Heart left ventricle (tissue), 16 donors: ENCODE measurements around the gene NEB. TPM values are rescaled to one million over a fixed set of nuclear protein-coding genes. Genes with fewer than 3 reads are reported as not detected.

Source experiments
- ATAC-seq, 4 donors: fragments of 200-7000 bp; cut with Tn5 transposase; one replicate each; pipeline ENCODE4 v1.9.1; 2020 to 2022; ENCODE audit warnings: moderate library complexity in 4 of 4, mild to moderate bottlenecking in 3 of 4, moderate number of reproducible peaks in 1 of 4
- DNase-seq, 5 donors: peaks; one replicate each; pipeline ENCODE4 v3.0.0-alpha.2; 2020
- H3K27ac ChIP-seq, 12 donors: fragments of 200-600 bp; sonication (generic) in 4 of 12; one replicate each; pipeline versions ENCODE4 v1.5.0 to v1.8.0; 2016 to 2022; ENCODE audit warnings: mild to moderate bottlenecking in 2 of 12
- H3K27me3 ChIP-seq, 9 donors: fragments of 200-600 bp; sonication (generic) in 2 of 9; one replicate each; pipeline versions ENCODE4 v1.5.1 to v1.8.0; 2016 to 2022; ENCODE audit warnings: mild to moderate bottlenecking in 3 of 9
- H3K36me3 ChIP-seq, 9 donors: fragments of 200-600 bp; sonication (generic) in 2 of 9; one replicate each; pipeline versions ENCODE4 v1.5.0 to v1.8.0; 2018 to 2022; ENCODE audit warnings: mild to moderate bottlenecking in 2 of 9
- H3K4me1 ChIP-seq, 12 donors: fragments of 200-600 bp; sonication (generic) in 4 of 12; one replicate each; pipeline versions ENCODE4 v1.5.0 to v1.8.0; 2016 to 2022; ENCODE audit warnings: mild to moderate bottlenecking in 3 of 12
- H3K4me3 ChIP-seq, 12 donors: fragments of 200-600 bp; sonication (generic) in 4 of 12; one replicate each; pipeline versions ENCODE4 v1.5.0 to v1.8.0; 2017 to 2022; ENCODE audit warnings: mild to moderate bottlenecking in 9 of 12, moderate library complexity in 4 of 12
- H3K9me3 ChIP-seq, 12 donors: fragments of 200-600 bp; sonication (generic) in 4 of 12; one replicate each; pipeline versions ENCODE4 v1.5.0 to v1.8.0; 2016 to 2022; ENCODE audit warnings: mild to moderate bottlenecking in 1 of 12
- POLR2A ChIP-seq, 2 donors: fragments of 450-650 bp; IDR thresholded peaks; one replicate each; pipeline ENCODE4 v1.6.1; 2017; ENCODE audit warnings: antibody characterized with exemption in 2 of 2, mild to moderate bottlenecking in 2 of 2, moderate library complexity in 2 of 2
- WGBS, 4 donors: extraction: QIAGEN DNeasy Blood & Tissue Kit in 2 of 4; methylation state at CpG; one replicate each; pipeline versions ENCODE4 v1.1.5 to v1.1.7; 2013 to 2018; 5-methylcytosine and 5-hydroxymethylcytosine counted together
- intact Hi-C, 10 donors: fragments of 100-400 bp; cut with DNase I; formaldehyde crosslinking; loops; one replicate each; pipeline versions ENCODE4 v1.11.1 to v1.14.2; 2022
- polyA plus RNA-seq, 2 donors: library from polyadenylated mRNA; stranded (reverse); fragments of 200-250 nt; gene quantifications; one replicate each; pipeline ENCODE4 v1.2.3, GENCODE V29; 2013
- total RNA-seq, 9 donors: library from RNA; depleted of rRNA in 2 of 9; stranded (reverse); fragments of >200 nt in 2 of 9; fragmentation: NEBNext Ultra II Directional in 3 of 9; extraction: Animal tissue kit (Norgen Biotek cat#: 25700) in 3 of 9; gene quantifications; one replicate each; pipeline versions ENCODE4 v1.1.0 to v1.2.4, GENCODE V29; 2016 to 2023
- TF ChIP-seq, protein P1 (sequence below), 12 donors: fragments of 200-600 bp; sonication (generic) in 4 of 12; IDR thresholded peaks; one replicate each; pipeline versions ENCODE4 v1.5.0 to v1.8.0; 2018 to 2022; ENCODE audit warnings: antibody characterized with exemption in 12 of 12, mild to moderate bottlenecking in 5 of 12
- donor health status: ischemic (EF 13 %, LVEDD 7.1; RV severe dilation, severe dysfunction).
- donor health status: healthy with polysubstance abuse.
- donor health status: DM: no; HTN: yes; CAD: no.
- donor health status: DM: no; HTN: no; CAD: no.
- donor health status: ischemic (EF 25% LVEDD 6.9; RV normal size, moderate dysfunction).
- donor health status: ischemic (EF 25% LVEDD 5.7; RV mildly dilated, moderate dysfunction).
- donor health status: healthy.
- donor health status: DM: yes; HTN: yes; CAD: no.
- donor health status: ischemic (EF 35%, LVEDD 5.7; RV mildly dilated, moderate dysfunction).
- donor health status: nonischemic (EF 11% LVEDD 7.7; RV severe dilation, severe dysfunction).
- donor health status: DM: yes; HTN: yes; CAD: no.
- donor health status: PGD.
- donor health status: ischemic (EF 29% LVEDD 5.4; RV normal size, mild dysfunction).
- donor health status: nonischemic (EF 23%, LVEDD 6.1; RV moderate dilation, normal function).

NEB gene
- total and polyA plus RNA-seq, 11 donors = 0.43 to 23.9 (median 3.0) TPM

DNA sequence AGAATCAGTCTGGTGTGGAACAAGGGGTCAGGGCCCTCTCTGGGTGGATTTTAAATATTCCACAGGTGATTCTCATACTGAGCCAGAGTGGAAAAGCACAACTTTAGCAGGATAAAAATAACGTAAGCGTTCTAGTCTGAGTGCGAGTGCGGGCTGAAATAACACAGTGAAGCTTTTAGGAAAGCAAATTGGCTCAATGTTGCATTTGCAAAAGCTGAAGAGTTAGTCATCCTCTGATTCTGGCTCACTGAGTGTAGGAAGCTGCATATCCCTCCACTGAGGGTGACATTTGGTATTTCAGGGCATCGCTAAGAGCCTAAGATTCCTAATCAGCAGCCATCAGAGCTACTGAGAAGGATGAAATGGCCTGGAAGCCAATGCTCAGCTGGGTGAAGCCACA, 189.8 kb downstream of the NEB start:
- ATAC-seq (no peak), DNase-seq (no peak)
- H3K27me3 ChIP-seq = no peaks in the 10 kb centered on the region
- H3K27ac ChIP-seq = no peak overlapping the region
- H3K9me3 ChIP-seq = no peaks in the 10 kb centered on the region
- H3K4me1 ChIP-seq = no peaks in the 10 kb centered on the region
- no peaks in the 10 kb centered on the region for H3K36me3 ChIP-seq
- WGBS, 4 donors = 74 to 99% (median 98%) methylated on average over 5 of the region's 5 CpGs
- intact Hi-C loops = no loop called here
- no peak for TF ChIP-seq POLR2A (IDR thresholded peaks at IDR 0.05)
- TF ChIP-seq, protein P1, sequence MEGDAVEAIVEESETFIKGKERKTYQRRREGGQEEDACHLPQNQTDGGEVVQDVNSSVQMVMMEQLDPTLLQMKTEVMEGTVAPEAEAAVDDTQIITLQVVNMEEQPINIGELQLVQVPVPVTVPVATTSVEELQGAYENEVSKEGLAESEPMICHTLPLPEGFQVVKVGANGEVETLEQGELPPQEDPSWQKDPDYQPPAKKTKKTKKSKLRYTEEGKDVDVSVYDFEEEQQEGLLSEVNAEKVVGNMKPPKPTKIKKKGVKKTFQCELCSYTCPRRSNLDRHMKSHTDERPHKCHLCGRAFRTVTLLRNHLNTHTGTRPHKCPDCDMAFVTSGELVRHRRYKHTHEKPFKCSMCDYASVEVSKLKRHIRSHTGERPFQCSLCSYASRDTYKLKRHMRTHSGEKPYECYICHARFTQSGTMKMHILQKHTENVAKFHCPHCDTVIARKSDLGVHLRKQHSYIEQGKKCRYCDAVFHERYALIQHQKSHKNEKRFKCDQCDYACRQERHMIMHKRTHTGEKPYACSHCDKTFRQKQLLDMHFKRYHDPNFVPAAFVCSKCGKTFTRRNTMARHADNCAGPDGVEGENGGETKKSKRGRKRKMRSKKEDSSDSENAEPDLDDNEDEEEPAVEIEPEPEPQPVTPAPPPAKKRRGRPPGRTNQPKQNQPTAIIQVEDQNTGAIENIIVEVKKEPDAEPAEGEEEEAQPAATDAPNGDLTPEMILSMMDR (IDR thresholded peaks at IDR 0.05) = no peak
- H3K4me3 ChIP-seq = no peak overlapping the region

DNA sequence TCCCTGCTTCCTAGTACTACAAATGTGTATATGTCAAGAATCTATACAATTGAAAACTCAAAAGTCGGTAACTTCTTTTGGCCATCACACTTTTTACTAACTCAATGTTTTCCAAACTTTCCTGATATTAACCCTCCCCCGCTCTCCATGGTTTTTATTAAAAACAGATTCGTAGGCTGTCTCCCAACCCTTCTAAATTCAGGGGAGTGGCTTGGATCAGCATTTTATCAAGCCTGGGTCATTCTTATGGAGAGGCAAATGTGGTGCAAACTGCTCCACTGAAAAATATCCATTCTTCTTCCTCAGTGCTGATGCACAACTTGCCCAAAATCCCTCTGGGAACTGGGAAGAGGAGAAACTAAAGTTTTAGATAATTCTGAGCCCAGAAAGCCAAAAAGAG, 190.4 kb downstream of the NEB start:
- no peak for TF ChIP-seq POLR2A (IDR thresholded peaks at IDR 0.05)
- DNase-seq (no peak), ATAC-seq (no peak)
- no peak overlapping the region for H3K4me3 ChIP-seq
- H3K9me3 ChIP-seq = no peaks in the 10 kb centered on the region
- WGBS, 4 donors = 81 to 91% (median 88%) methylated on average over 3 of the region's 3 CpGs
- H3K4me1 ChIP-seq = no peaks in the 10 kb centered on the region
- no peaks in the 10 kb centered on the region for H3K27me3 ChIP-seq
- H3K27ac ChIP-seq = no peak overlapping the region
- H3K36me3 ChIP-seq = no peaks in the 10 kb centered on the region
- intact Hi-C loops = no loop called here

DNA sequence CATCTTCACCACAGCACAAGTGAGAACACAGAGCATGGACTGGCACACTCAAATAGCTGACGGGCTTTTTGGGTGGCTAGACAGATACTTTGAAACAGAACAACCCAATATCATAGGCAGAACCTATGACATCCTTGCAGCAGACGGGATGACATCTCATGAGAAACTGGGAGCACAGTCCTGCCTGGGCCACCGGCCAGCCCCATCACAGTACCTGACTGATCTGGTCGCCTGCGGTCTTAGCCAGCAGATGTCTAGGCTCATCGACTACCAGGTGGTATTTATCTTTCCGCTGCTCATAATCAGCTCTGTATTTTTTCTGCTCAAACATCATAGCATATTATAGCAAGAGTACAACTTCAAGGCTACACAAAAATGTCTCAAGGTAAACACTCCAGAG, 200.3 kb downstream of the NEB start:
- ATAC-seq = no peak
- WGBS, 4 donors = 82 to 95% (median 92%) methylated on average over 7 of the region's 7 CpGs
- no peak overlapping the region for H3K27ac ChIP-seq

DNA sequence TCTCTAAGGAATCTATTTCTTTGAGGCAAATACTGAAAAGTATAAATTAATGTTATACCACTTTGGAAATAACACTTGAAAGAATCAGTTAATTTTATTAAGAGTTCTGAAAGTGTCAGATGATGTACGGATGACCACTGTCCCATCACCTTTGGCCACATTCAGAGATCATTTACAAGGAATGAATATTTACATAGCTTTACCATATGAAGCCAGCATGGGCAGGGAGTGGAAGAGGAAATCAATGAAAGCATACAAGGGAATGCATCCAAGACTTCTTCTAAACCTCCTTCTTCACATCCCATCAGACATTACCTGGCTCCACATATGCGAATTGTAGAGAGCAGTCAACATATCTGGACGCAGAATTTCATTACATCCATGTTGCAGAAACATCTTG, 201.1 kb downstream of the NEB start:
- no peak overlapping the region for H3K27ac ChIP-seq
- H3K4me1 ChIP-seq = no peaks in the 10 kb centered on the region
- TF ChIP-seq, protein P1 (IDR thresholded peaks at IDR 0.05) = no peak
- no peak for TF ChIP-seq POLR2A (IDR thresholded peaks at IDR 0.05)
- ATAC-seq (no peak), DNase-seq (no peak)
- WGBS, 4 donors = 92 to 96% (median 94%) methylated on average over 3 of the region's 3 CpGs
- intact Hi-C loops = no loop called here
- no peak overlapping the region for H3K4me3 ChIP-seq
- no peaks in the 10 kb centered on the region for H3K9me3 ChIP-seq
- no peaks in the 10 kb centered on the region for H3K36me3 ChIP-seq
- no peaks in the 10 kb centered on the region for H3K27me3 ChIP-seq

More for the DNA sequence above, 200.3 kb downstream of the NEB start:
- H3K4me1 ChIP-seq = no peaks in the 10 kb centered on the region
- no peaks in the 10 kb centered on the region for H3K27me3 ChIP-seq
- no peak for DNase-seq
- no peaks in the 10 kb centered on the region for H3K36me3 ChIP-seq
- TF ChIP-seq, protein P1 (IDR thresholded peaks at IDR 0.05) = no peak
- TF ChIP-seq POLR2A (IDR thresholded peaks at IDR 0.05) = no peak
- H3K9me3 ChIP-seq = no peaks in the 10 kb centered on the region
- intact Hi-C loops = no loop called here
- H3K4me3 ChIP-seq = no peak overlapping the region

DNA sequence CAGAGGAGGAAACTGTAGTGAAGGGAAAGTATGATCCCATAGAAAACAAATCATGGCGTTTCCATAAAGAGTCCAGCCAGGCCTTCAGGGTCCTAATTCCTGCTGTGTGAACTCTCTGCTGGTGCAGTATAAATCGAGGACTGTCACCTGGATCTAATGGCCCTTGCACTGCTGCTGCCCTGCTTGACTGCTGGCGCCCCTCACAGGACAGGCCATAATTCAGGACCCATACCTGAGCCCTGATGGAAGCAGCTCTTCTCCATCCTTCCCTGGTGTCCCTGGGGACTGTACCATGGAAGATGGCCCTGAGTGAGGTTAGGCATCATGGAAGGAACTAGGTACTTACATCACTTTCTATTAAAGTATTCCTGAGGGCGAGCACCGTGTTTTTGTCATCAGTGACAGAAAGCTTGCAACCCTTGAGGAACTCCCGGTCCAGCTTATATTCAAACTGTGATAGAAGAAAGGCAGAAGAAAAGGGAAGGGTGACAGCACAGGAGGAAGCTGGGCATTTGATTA, 207.6 kb downstream of the NEB start:
- Histone ChIP-seq H3K9me3 (no peaks in the 10 kb centered on the region), H3K4me3 (no peak overlapping the region), H3K27me3 (no peaks in the 10 kb centered on the region), H3K36me3 (no peaks in the 10 kb centered on the region), H3K27ac (no peak overlapping the region), H3K4me1 (no peaks in the 10 kb centered on the region)
- 90 to 95% (median 94%) methylated on average over 6 of the region's 6 CpGs for whole genome bisulfite sequencing, 4 donors
- intact Hi-C loops = no loop called here
- no peak for TF ChIP-seq POLR2A (IDR thresholded peaks at IDR 0.05)
- TF ChIP-seq, protein P1 (IDR thresholded peaks at IDR 0.05) = no peak
- DNase-seq (no peak), ATAC-seq (peak in 1 of 4 donors; percentile 24)
